Activated T-cell treated with anti-CD3 and anti-CD28 coated beads, Interleukin-2, amount 50 U/mL, for 48 hours (primary cell): ENCODE results near the gene PCDHA1.

Experiments
- DNase-seq, 2 experiments: peaks; one replicate each; pipeline ENCODE4 v3.0.0-alpha.2; 2020

The PCDHA1 gene

GRCh38 chr5:140996060-140996459 lies 210.1 kb downstream of the PCDHA1 start:
- DNase-seq = no peak

- no peak for DNase-seq
Observed at GRCh38 chr5:140998921-140999410, 213.0 kb downstream of the PCDHA1 start.

GRCh38 chr5:141001446-141001843 lies 215.5 kb downstream of the PCDHA1 start:
- no peak for DNase-seq

- peak in 1 of 2 experiments; percentile 11 for DNase-seq
Observed at GRCh38 chr5:141001844-141002604, 216.1 kb downstream of the PCDHA1 start.

GRCh38 chr5:141002605-141002965 lies 216.6 kb downstream of the PCDHA1 start:
- DNase-seq = no peak

GRCh38 chr5:141003031-141003430 lies 217.1 kb downstream of the PCDHA1 start:
- no peak for DNase-seq

- DNase-seq = no peak
Observed at GRCh38 chr5:141003791-141004611, 218.1 kb downstream of the PCDHA1 start.

- DNase-seq = no peak
Observed at GRCh38 chr5:141007791-141008190, 221.9 kb downstream of the PCDHA1 start.

- no peak for DNase-seq
Observed at GRCh38 chr5:141010047-141010793, 224.3 kb downstream of the PCDHA1 start.

GRCh38 chr5:141017943-141018342 lies 232.0 kb downstream of the PCDHA1 start:
- no peak for DNase-seq

- DNase-seq = no peak
Observed at GRCh38 chr5:141022384-141022783, 236.4 kb downstream of the PCDHA1 start.

- DNase-seq = no peak
Observed at GRCh38 chr5:141031006-141031405, 245.1 kb downstream of the PCDHA1 start.

GRCh38 chr5:141032626-141033025 lies 246.7 kb downstream of the PCDHA1 start:
- no peak for DNase-seq

- DNase-seq = no peak
Observed at GRCh38 chr5:141039061-141039460, 253.1 kb downstream of the PCDHA1 start.

GRCh38 chr5:141039517-141039916 lies 253.6 kb downstream of the PCDHA1 start:
- DNase-seq = no peak

GRCh38 chr5:141040093-141040770 lies 254.3 kb downstream of the PCDHA1 start:
- peak in 1 of 2 experiments; percentile 15 for DNase-seq

- DNase-seq = peak; percentile 82 to 83
Observed at GRCh38 chr5:141040771-141041426, 255.0 kb downstream of the PCDHA1 start.

GRCh38 chr5:141041427-141041785 lies 255.5 kb downstream of the PCDHA1 start:
- DNase-seq = no peak

- no peak for DNase-seq
Observed at GRCh38 chr5:141042555-141042954, 256.6 kb downstream of the PCDHA1 start.

GRCh38 chr5:141050622-141051520 lies 264.9 kb downstream of the PCDHA1 start, which contains the start of gene PCDHB1:
TSS of gene PCDHB1 (plus strand) at chr5:141051374. CDS start at chr5:141051471, 97 bp downstream.
- no peak for DNase-seq

GRCh38 chr5:141051521-141051866 lies 265.6 kb downstream of the PCDHA1 start:
- no peak for DNase-seq
